Hematopoietic multipotent progenitor cell treated with erythropoietin and hydrocortisone succinate and interleukin-3 and kit ligand, for 15 days (in vitro differentiated cells): ENCODE measurements around the gene LGALS16.
"Not testable (repeated sequence)": the region's sequence is repeated elsewhere in the genome, so short reads cannot be mapped to it uniquely, and the experiment has no call there.

ENCODE experiments used
- DNase-seq: peaks from one replicate; pipeline ENCODE4 v3.0.0-alpha.2; 2015; ENCODE audit warnings: low spot score

LGALS16 gene

GRCh38 chr19:39655613-39656012 is at the start of gene LGALS16:
LGALS16 (plus strand) TSS chr19:39655913; CDS start chr19:39655962, 49 bp downstream.
- no peak for DNase-seq

DNA sequence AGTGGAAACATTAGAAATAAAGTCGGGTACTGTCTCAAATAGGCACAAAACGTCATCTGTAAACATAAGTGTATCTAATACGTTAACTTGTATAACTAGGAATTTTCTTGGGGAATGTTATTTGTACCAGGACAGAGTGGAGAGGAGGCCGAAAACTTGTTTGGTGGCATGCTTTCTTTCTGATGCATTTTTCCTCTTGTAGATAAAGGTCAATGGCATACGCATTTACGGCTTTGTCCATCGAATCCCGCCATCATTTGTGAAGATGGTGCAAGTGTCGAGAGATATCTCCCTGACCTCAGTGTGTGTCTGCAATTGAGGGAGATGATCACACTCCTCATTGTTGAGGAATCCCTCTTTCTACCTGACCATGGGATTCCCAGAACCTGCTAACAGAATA is 48.7 kb upstream of the LGALS16 start:
- no peak for DNase-seq

DNA sequence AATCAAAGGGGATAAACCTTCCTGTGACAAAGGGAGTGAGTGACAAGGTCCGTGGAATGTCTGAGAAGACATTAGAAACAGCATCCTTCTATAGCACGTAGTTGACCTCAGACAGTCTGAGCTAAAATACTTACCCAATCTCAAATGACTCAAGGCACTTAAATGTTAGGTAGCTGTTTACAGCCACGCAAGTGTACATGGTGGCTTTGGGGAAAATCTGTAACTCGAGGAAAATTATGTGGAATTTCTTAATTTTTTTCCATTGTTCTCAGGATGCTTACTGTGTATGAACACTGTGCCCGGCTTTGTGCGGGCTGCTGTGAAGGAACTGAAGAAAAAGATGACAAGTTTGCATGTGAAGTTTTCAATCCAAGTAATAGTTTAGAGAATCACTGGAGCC is 48.2 kb upstream of the LGALS16 start:
- DNase-seq = no peak

DNA sequence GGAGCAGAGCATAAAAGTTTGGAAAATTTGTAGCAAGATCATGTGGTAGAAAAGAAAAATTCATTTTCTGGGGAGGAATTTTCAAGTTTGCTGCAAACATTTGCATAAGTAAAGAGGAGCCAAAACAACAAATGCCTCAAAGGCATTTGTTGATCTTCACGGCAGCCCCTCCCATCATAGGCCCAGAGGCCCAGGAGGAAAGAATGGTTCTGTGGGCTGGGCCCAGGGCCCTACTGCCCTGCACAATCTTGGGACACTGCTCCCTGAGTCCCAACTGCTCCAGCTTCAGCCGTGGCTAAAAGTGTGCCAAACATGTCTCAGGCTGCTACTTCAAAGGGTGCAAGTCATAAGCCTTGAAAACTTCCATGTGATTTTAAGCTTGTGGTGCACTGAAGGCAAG is 42.1 kb upstream of the LGALS16 start:
- no peak for DNase-seq

GRCh38 chr19:39617745-39618144 is 38.0 kb upstream of the LGALS16 start:
- DNase-seq = no peak

DNA sequence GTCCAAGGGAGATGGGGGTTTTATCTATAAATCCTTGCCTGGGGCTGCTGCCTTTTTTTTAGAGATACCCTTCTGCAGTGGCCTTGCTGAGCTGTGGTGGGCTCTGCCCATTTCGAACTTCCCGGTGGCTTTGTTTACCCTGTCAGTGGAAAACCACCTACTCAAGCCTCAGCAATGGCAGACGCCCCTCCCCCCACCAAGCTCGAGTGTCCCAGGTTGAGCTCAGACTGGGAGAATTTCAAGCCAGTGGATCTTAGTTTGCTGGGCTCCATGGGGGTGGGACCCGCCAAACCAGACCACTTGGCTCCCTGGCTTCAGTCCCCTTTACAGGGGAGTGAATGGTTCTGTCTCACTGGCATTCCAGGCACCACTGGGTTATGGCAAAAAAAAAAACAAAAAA is 31.8 kb upstream of the LGALS16 start:
- DNase-seq = no peak

GRCh38 chr19:39627631-39628030 is 28.1 kb upstream of the LGALS16 start:
- not testable (repeated sequence) for DNase-seq

GRCh38 chr19:39631178-39631577 is 24.5 kb upstream of the LGALS16 start:
- DNase-seq = no peak

GRCh38 chr19:39631626-39632025 is 24.1 kb upstream of the LGALS16 start:
- DNase-seq = no peak

DNA sequence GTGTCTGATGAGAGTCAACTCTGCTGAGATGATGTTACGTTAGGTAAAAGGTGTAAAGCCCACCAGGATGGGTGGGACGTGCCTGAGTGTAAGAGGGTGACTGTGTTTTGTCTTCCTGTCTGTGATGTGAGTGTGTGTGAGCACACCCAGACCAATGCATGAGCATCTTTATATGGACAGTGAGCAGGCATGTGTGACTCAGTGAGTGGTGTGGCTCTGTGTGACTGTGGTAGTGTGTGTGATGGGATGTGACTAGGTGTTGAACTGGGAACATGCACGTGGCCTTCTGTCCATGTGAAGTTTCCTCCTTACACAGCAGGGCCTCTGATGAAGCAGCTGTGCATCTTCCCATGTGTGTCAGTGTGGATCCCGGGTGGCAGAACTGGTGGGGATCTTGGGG is 17.8 kb upstream of the LGALS16 start:
- DNase-seq = no peak

GRCh38 chr19:39641773-39642172 is 13.9 kb upstream of the LGALS16 start:
- no peak for DNase-seq

GRCh38 chr19:39643591-39643990 is 12.1 kb upstream of the LGALS16 start:
- DNase-seq = no peak

GRCh38 chr19:39645800-39646411 is 9.8 kb upstream of the LGALS16 start:
- no peak for DNase-seq

DNA sequence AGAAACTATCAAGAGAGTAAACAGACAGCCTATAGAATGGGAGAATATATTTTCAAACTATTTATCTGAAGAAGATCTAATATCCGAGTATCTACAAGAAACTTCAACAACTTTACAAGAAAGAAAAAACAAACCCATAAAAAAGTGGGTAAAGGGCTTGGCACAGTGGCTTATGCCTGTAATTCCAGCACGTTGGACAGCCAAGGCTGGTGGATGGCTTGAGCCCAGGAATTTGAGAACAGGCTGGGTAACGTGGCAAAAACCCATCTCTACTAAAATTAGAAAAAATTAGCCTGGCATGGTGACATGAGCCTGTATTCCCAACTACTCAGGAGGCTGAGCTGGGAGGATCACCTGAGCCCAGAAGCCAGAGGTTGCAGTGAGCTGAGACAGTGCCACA is 7.8 kb upstream of the LGALS16 start:
- DNase-seq = no peak

- DNase-seq = no peak
These were observed 4.1 kb downstream of the LGALS16 start for GRCh38 chr19:39659791-39660190.

- no peak for DNase-seq
These were observed 4.9 kb downstream of the LGALS16 start for GRCh38 chr19:39660661-39661060.

- no peak for DNase-seq
These were observed 5.9 kb downstream of the LGALS16 start for GRCh38 chr19:39661565-39661964.

- not testable (repeated sequence) for DNase-seq
These were observed 14.1 kb downstream of the LGALS16 start for GRCh38 chr19:39669860-39670259.

GRCh38 chr19:39670998-39671397 is 15.3 kb downstream of the LGALS16 start:
- DNase-seq = no peak

DNA sequence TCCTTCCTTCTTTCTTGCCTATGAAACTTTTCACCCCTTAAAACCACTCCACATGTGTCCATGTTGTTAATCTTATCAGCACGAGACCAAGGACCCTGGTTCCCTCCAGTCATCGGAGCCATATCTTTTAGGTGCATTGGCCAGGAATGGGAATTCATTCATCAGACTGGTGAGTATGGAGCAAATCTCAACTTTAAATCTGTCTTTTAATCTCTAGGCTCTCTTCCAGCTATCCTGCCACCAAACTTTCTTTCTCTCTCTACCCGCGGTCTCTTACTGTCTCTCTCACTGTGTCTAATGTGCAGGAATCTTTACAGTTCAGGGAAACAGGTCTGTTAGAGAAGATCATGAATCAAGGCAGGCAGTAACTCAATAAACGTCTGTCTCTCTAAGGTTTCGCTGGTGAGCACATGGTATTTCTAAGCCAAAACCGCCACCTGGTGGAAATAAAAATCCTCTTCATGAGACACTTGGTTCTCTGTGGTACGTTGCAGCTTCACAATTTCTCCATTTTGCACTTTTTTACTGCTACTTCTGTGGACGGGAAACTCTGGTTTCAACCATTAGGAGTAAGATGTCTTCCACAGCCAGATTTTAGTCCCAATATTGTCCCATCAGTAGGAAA is 16.1 kb downstream of the LGALS16 start:
- no peak for DNase-seq

DNA sequence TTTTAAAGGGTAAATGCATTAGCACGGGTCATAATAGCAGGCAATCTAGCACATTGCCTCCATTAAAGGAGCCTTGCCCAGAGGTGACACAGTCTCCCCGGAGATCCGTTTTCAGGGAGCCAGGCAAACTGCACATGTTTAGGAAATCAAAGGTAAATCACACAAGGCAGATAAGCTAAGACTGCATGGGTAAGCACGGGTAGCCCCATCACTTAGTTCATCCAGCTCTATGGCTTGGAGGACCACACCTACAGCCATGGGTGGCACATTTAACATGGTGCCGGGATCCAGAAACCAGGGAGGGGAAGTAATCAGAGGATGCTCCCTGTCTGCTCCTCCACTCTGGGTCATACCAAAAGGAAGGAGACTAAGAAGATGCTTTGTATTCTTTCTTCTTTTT is 16.8 kb downstream of the LGALS16 start:
- no peak for DNase-seq

GRCh38 chr19:39673862-39674261 is 18.1 kb downstream of the LGALS16 start:
- DNase-seq = not testable (repeated sequence)

GRCh38 chr19:39676004-39676403 is 20.3 kb downstream of the LGALS16 start:
- no peak for DNase-seq
